GM12892 (cell line): ENCODE measurements around the gene ACP3.

Experiments used
- POLR2A ChIP-seq: IDR thresholded peaks from 2 replicates; pipeline ENCODE4 v1.6.1; 2011; ENCODE audit warnings: low read depth, low read length, control low read depth
- TAF1 ChIP-seq: IDR thresholded peaks from 2 replicates; pipeline ENCODE4 v1.6.1; 2011; ENCODE audit warnings: low read depth, mild to moderate bottlenecking, control low read depth, low read length, borderline replicate concordance

- TF ChIP-seq POLR2A (no peak), TAF1 (no peak)
These were observed 89.8 kb downstream of the ACP3 start for GRCh38 chr3:132407025-132407424.
